ENCODE data around the gene BMPR1B.

BMPR1B gene

DNA sequence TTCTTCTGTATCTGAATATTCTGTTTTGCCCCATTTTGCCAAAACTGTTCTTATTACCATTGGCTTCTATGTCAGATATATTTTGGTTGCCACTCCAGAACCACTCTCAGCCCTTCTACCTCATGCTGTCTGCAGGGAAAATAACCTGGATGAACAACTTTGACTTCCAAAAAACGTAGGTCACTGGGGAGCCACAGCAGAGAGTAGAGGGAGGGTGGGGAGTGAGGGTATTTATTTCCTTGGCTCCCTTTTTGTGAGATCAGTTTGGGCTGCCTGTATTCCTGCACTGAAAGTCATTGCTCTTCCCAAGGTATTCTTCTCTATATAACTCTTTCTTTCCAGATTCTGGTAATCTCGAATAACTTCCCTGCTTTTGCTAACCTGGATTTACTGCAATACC is 6.3 kb downstream of the BMPR1B start:
- Histone ChIP-seq H3K9ac (ENCODE audit: low read length) (no peak overlapping the region), H3K27ac (ENCODE audit: low read depth, low read length) (no peak overlapping the region), H3K4me1 (ENCODE audit: insufficient read depth, low read length) (no peaks in the 10 kb centered on the region), H3K27me3 (ENCODE audit: control insufficient read depth in 1 of 2, insufficient read depth in 2 of 2, low read length in 2 of 2) (no peaks in the 10 kb centered on the region), H3K36me3 (ENCODE audit: insufficient read depth, low read length) (no peaks in the 10 kb centered on the region), H3K4me3 (ENCODE audit: low read depth in 1 of 2, low read length in 2 of 2) (no peak overlapping the region), H3K9me3 (ENCODE audit: low read length) (no peaks in the 10 kb centered on the region)

DNA sequence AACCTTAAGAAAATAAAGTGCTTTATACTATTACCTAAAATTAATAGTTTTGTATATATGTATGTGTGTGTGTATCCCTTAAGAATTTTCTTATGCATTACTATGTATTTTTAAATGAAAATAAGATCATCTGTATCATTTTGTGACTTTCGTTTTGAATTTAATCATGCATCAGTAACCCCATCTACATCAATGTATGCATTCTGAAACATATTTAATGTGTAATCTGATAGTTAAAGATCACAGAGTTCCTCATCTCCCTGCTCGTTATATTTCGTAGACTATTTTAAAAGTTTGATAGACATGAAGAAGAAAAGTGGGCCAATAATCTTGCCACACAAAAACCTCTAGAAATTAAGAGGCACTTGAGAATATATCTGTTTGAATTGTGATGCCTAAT is 7.4 kb downstream of the BMPR1B start:
- no peak overlapping the region for H3K9ac ChIP-seq (ENCODE audit: low read length)
- H3K4me1 ChIP-seq (ENCODE audit: insufficient read depth, low read length), result no peaks in the 10 kb centered on the region
- H3K27ac ChIP-seq (ENCODE audit: low read depth, low read length), result no peak overlapping the region
- no peaks in the 10 kb centered on the region for H3K9me3 ChIP-seq (ENCODE audit: low read length)
- no peaks in the 10 kb centered on the region for H3K36me3 ChIP-seq (ENCODE audit: insufficient read depth, low read length)
- no peaks in the 10 kb centered on the region for H3K27me3 ChIP-seq (ENCODE audit: control insufficient read depth in 1 of 2, insufficient read depth in 2 of 2, low read length in 2 of 2)
- H3K4me3 ChIP-seq (ENCODE audit: low read depth in 1 of 2, low read length in 2 of 2), result no peak overlapping the region

DNA sequence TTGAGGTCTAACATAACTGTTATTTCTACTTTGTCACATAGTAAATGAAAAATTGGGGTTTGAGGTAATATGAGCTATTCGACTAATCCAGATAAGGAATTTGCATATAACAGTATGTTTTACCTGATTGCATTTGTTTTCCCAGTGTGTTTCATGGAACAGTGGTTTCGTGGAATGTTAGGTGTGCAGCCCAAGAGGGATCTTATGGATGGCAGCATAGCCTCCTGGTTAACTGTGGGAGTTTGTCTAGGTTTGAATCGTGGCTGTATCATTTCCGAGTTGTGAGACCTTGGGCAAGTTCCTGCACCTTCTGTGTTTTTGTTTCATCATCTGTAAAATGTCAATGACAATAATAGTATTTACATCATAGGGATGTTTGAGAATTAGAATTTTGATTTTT is 7.9 kb downstream of the BMPR1B start:
- no peaks in the 10 kb centered on the region for H3K27me3 ChIP-seq (ENCODE audit: control insufficient read depth in 1 of 2, insufficient read depth in 2 of 2, low read length in 2 of 2)
- H3K4me1 ChIP-seq (ENCODE audit: insufficient read depth, low read length), result no peaks in the 10 kb centered on the region
- no peak overlapping the region for H3K4me3 ChIP-seq (ENCODE audit: low read depth in 1 of 2, low read length in 2 of 2)
- no peaks in the 10 kb centered on the region for H3K36me3 ChIP-seq (ENCODE audit: insufficient read depth, low read length)
- H3K9me3 ChIP-seq (ENCODE audit: low read length), result no peaks in the 10 kb centered on the region
- no peak overlapping the region for H3K27ac ChIP-seq (ENCODE audit: low read depth, low read length)
- no peak overlapping the region for H3K9ac ChIP-seq (ENCODE audit: low read length)

DNA sequence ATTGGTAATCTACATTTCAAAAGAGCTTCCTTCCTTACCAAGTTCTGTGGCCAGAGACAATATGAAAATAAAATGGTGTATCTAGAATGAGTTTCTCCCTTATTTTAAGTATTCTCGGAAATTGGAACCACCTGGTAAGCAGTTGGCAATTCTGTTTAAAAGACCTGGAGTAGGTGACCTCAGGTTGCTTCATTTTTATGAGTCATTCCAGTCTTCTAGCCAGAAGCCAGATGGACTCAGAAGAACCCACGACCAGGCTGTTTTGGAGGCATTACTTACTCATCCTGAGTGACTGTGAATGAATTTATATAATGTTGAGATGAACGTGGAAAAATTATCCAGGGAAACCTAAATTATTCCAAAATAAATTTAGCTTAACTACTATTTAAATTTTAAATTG is 9.1 kb downstream of the BMPR1B start:
- Histone ChIP-seq H3K4me3 (ENCODE audit: low read depth in 1 of 2, low read length in 2 of 2) (no peak overlapping the region), H3K9me3 (ENCODE audit: low read length) (no peaks in the 10 kb centered on the region), H3K4me1 (ENCODE audit: insufficient read depth, low read length) (no peaks in the 10 kb centered on the region), H3K36me3 (ENCODE audit: insufficient read depth, low read length) (no peaks in the 10 kb centered on the region), H3K27ac (ENCODE audit: low read depth, low read length) (no peak overlapping the region), H3K27me3 (ENCODE audit: control insufficient read depth in 1 of 2, insufficient read depth in 2 of 2, low read length in 2 of 2) (no peaks in the 10 kb centered on the region), H3K9ac (ENCODE audit: low read length) (no peak overlapping the region)

DNA sequence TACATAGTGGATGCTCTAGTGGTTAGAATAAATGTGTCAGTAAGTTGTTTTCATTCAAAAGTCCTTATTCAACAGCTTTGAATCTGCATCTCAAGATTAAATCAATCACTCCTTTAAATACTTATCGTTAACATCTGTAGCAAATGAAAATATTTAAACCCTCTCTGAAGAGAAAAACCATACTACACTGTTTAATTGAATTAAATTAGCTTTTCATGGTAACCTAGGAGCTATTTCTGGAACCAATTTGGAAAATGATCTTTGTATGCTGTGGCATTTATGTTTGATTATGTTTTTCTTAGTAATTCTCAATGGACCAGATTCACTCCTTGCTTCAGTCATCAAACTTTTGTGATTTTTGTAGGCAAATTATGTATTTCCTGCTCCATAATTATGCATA is 9.7 kb downstream of the BMPR1B start:
- H3K9me3 ChIP-seq (ENCODE audit: low read length), result no peaks in the 10 kb centered on the region
- no peaks in the 10 kb centered on the region for H3K36me3 ChIP-seq (ENCODE audit: insufficient read depth, low read length)
- H3K9ac ChIP-seq (ENCODE audit: low read length), result no peak overlapping the region
- no peak overlapping the region for H3K4me3 ChIP-seq (ENCODE audit: low read depth in 1 of 2, low read length in 2 of 2)
- H3K4me1 ChIP-seq (ENCODE audit: insufficient read depth, low read length), result no peaks in the 10 kb centered on the region
- H3K27me3 ChIP-seq (ENCODE audit: control insufficient read depth in 1 of 2, insufficient read depth in 2 of 2, low read length in 2 of 2), result no peaks in the 10 kb centered on the region
- H3K27ac ChIP-seq (ENCODE audit: low read depth, low read length), result no peak overlapping the region

DNA sequence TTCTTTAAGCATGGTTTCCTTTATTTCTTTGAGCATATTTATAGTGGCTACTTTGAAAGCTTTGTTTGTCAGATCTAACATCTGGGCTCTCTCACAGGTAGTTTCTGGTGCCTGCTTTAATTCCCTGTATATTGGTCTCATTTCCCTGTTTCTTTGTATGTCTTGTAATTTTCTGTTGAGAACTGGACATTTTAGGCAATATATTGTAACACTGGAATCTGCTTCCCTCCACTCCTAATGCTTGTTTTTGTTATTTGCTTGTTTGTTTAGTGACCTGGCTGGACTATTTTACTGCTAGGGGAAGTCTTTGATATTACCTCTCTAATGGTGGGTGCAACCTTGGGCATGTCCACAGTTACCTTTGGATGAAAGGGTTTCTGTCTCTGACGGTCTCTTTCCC is 25.0 kb downstream of the BMPR1B start:
- Histone ChIP-seq H3K9me3 (ENCODE audit: low read length) (no peaks in the 10 kb centered on the region), H3K27me3 (ENCODE audit: control insufficient read depth in 1 of 2, insufficient read depth in 2 of 2, low read length in 2 of 2) (no peaks in the 10 kb centered on the region), H3K9ac (ENCODE audit: low read length) (no peak overlapping the region), H3K4me3 (ENCODE audit: low read depth in 1 of 2, low read length in 2 of 2) (no peak overlapping the region), H3K27ac (ENCODE audit: low read depth, low read length) (no peak overlapping the region), H3K36me3 (ENCODE audit: insufficient read depth, low read length) (no peaks in the 10 kb centered on the region), H3K4me1 (ENCODE audit: insufficient read depth, low read length) (no peaks in the 10 kb centered on the region)

DNA sequence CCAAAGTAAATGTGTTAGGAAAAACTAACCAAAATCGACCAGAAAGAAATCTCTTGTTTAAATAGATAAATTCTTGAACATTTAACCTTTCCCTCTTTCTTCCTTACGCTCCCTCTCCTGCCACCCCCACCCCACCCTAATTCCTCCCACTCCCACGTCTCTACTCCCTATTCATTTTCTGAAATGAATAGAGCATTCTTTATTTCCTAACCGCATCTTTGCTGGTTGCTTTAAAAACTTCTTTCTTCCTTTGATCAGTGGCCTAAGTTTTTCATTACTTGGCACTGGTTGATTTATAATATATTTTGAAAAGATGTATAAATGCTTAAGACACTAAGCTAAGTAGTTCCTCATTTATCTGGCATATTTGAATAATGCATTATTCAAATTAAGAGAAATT is 33.9 kb downstream of the BMPR1B start:
- Histone ChIP-seq H3K9me3 (ENCODE audit: low read length) (no peaks in the 10 kb centered on the region), H3K36me3 (ENCODE audit: insufficient read depth, low read length) (no peaks in the 10 kb centered on the region), H3K4me1 (ENCODE audit: insufficient read depth, low read length) (no peaks in the 10 kb centered on the region)

DNA sequence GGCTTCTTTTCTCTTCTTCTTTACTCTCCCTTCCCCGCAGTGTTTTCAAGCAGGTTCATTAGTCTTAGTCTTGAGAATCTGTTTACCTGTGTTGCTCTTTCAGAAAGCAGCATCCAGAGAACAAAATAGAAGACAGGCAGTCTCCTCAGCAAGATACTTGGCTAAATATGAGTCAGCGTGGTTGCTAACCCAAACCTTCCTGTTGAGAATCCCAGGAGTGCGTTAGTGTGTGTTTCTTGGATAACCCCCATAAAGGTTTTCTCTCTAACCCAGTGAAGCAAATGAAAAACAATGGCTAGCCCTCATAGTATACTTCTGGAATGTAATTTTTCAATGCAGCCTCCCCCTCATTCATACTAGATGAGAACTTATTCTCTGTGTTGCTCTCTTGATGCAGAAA is 41.1 kb downstream of the BMPR1B start:
- Histone ChIP-seq H3K9me3 (ENCODE audit: low read length) (no peaks in the 10 kb centered on the region), H3K4me3 (ENCODE audit: low read depth in 1 of 2, low read length in 2 of 2) (no peak overlapping the region), H3K4me1 (ENCODE audit: insufficient read depth, low read length) (no peaks in the 10 kb centered on the region)

More for the DNA sequence above, 33.9 kb downstream of the BMPR1B start:
- H3K4me3 ChIP-seq (ENCODE audit: low read depth in 1 of 2, low read length in 2 of 2), result no peak overlapping the region
- no peaks in the 10 kb centered on the region for H3K27me3 ChIP-seq (ENCODE audit: control insufficient read depth in 1 of 2, insufficient read depth in 2 of 2, low read length in 2 of 2)
- no peak overlapping the region for H3K9ac ChIP-seq (ENCODE audit: low read length)
- no peak overlapping the region for H3K27ac ChIP-seq (ENCODE audit: low read depth, low read length)

DNA sequence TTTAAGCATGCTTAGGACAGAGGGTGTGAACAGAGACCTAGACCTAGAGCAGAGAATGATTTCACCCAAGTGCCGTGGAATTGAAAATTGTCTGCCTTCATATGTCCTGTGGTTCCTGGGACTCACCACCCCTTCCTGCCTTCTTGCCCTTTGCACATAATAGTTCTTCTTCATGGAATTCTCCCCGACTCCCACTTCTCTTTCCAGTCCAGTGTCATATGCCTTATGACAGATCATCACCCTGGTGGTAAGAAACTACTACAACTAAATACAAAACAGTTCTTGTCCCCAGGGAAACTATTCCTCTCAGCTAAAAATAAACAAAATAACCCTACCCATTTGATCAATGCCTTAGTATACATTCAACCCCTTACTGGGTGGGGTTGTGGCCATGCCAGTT is 43.3 kb downstream of the BMPR1B start:
- no peak overlapping the region for H3K4me3 ChIP-seq (ENCODE audit: low read depth in 1 of 2, low read length in 2 of 2)
- H3K27ac ChIP-seq (ENCODE audit: low read depth, low read length), result no peak overlapping the region
- H3K27me3 ChIP-seq (ENCODE audit: control insufficient read depth in 1 of 2, insufficient read depth in 2 of 2, low read length in 2 of 2), result no peaks in the 10 kb centered on the region
- no peaks in the 10 kb centered on the region for H3K9me3 ChIP-seq (ENCODE audit: low read length)
- no peaks in the 10 kb centered on the region for H3K36me3 ChIP-seq (ENCODE audit: insufficient read depth, low read length)
- H3K4me1 ChIP-seq (ENCODE audit: insufficient read depth, low read length), result no peaks in the 10 kb centered on the region
- no peak overlapping the region for H3K9ac ChIP-seq (ENCODE audit: low read length)

More for the DNA sequence above, 41.1 kb downstream of the BMPR1B start:
- no peak overlapping the region for H3K27ac ChIP-seq (ENCODE audit: low read depth, low read length)
- H3K27me3 ChIP-seq (ENCODE audit: control insufficient read depth in 1 of 2, insufficient read depth in 2 of 2, low read length in 2 of 2), result no peaks in the 10 kb centered on the region
- H3K9ac ChIP-seq (ENCODE audit: low read length), result no peak overlapping the region
- no peaks in the 10 kb centered on the region for H3K36me3 ChIP-seq (ENCODE audit: insufficient read depth, low read length)

DNA sequence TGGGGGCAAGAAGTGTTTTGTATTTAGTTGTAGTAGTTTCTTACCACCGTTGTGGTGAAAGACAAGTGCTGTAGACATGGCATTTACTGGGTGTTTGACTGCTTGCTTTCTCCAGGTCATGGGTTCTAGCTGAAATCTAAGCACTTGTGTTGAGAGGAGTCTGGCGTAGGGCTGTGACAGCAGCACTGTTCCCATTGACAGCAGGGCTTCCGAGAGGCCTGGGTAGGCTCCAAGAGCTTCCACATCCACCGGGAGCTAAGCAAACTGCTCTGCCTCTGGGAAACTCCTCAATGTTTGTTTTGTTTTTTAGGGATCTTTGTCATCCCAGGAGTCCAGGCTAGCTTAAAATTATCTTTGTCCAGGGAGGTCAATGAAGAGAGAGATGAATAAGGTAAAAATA is 44.3 kb downstream of the BMPR1B start:
- Histone ChIP-seq H3K27ac (ENCODE audit: low read depth, low read length) (no peak overlapping the region), H3K9me3 (ENCODE audit: low read length) (no peaks in the 10 kb centered on the region), H3K4me3 (ENCODE audit: low read depth in 1 of 2, low read length in 2 of 2) (no peak overlapping the region), H3K36me3 (ENCODE audit: insufficient read depth, low read length) (no peaks in the 10 kb centered on the region), H3K9ac (ENCODE audit: low read length) (no peak overlapping the region), H3K27me3 (ENCODE audit: control insufficient read depth in 1 of 2, insufficient read depth in 2 of 2, low read length in 2 of 2) (no peaks in the 10 kb centered on the region), H3K4me1 (ENCODE audit: insufficient read depth, low read length) (no peaks in the 10 kb centered on the region)

DNA sequence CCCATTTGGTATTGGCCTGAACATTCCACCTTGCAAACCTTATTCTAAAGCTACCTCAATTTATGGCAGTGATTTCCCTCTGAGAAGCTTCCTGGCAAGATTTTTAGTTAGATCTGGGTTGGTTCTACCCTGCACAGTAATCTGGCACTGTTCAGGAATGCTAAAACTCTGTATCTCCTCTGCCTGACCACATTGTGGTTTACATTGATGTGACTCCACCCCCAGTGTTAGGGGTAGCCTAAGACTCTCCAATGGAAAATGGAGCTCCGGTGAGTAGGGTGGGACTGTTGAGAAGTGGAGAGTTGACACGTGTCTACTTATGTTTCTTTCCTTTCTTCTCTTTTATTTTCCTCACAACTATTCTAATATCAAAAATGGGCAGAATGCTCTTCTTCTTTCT is 45.4 kb downstream of the BMPR1B start:
- H3K27ac ChIP-seq (ENCODE audit: low read depth, low read length), result no peak overlapping the region
- no peaks in the 10 kb centered on the region for H3K4me1 ChIP-seq (ENCODE audit: insufficient read depth, low read length)
- no peak overlapping the region for H3K4me3 ChIP-seq (ENCODE audit: low read depth in 1 of 2, low read length in 2 of 2)
- H3K27me3 ChIP-seq (ENCODE audit: control insufficient read depth in 1 of 2, insufficient read depth in 2 of 2, low read length in 2 of 2), result no peaks in the 10 kb centered on the region
- H3K9ac ChIP-seq (ENCODE audit: low read length), result no peak overlapping the region
- H3K9me3 ChIP-seq (ENCODE audit: low read length), result no peaks in the 10 kb centered on the region
- H3K36me3 ChIP-seq (ENCODE audit: insufficient read depth, low read length), result no peaks in the 10 kb centered on the region

DNA sequence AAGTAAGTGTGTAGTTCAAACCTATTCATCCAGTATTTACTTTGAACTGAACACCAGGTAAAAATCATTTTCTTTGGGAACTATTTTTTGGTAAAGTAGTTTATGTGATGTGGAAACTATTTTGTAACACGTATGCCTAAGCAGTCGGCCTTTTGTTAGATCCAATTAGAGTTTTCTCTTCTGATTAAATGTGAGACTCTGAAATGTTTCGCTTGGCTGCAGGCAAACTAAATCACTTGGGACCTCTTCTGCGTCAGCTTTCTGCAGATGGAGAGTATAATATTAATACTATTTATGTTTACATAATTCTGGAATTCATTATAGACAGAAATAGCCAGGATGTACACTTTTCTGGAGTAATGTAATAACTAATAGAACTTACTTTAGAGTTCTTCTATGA is 46.9 kb downstream of the BMPR1B start:
- Histone ChIP-seq H3K9me3 (ENCODE audit: low read length) (no peaks in the 10 kb centered on the region), H3K27ac (ENCODE audit: low read depth, low read length) (no peak overlapping the region), H3K36me3 (ENCODE audit: insufficient read depth, low read length) (no peaks in the 10 kb centered on the region), H3K4me3 (ENCODE audit: low read depth in 1 of 2, low read length in 2 of 2) (no peak overlapping the region), H3K27me3 (ENCODE audit: control insufficient read depth in 1 of 2, insufficient read depth in 2 of 2, low read length in 2 of 2) (no peaks in the 10 kb centered on the region), H3K4me1 (ENCODE audit: insufficient read depth, low read length) (no peaks in the 10 kb centered on the region), H3K9ac (ENCODE audit: low read length) (no peak overlapping the region)
